Testis (tissue), 2 donors: ENCODE results near the gene ANP32B.

Experiments
- POLR2A ChIP-seq: fragments of 450-650 bp; IDR thresholded peaks from one replicate; pipeline ENCODE4 v1.6.1; 2017; ENCODE audit warnings: antibody characterized with exemption, mild to moderate bottlenecking, moderate library complexity
- TF ChIP-seq, protein P1 (sequence below), 3 experiments: fragments of 450-650 bp in 2 of 3; fragments of 200-600 bp in 1 of 3; sonication (generic) in 1 of 3; IDR thresholded peaks; one replicate each; pipeline ENCODE4 v1.5.1; 2016 to 2019; ENCODE audit warnings: antibody characterized with exemption in 3 of 3, mild to moderate bottlenecking in 2 of 3, moderate library complexity in 1 of 3

DNA sequence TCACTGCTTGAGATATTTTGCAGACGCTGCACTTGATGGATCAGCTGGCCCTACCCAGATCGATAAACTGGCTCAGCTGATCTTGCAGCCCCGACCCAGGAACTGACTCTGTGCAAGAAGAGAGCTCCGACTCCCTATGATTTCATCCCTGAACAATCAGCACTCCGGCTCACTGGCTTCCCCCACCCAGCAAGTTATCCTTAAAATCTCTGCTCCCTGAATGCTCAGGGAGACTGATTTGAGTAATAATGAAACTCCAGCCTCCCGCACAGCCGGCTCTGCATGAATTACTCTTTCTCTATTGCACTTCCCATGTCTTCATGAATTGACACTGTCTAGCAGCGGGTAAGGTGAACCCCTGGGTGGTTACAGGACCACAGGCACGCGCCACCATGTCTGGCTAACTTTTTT lies 56.5 kb downstream of the ANP32B start:
- TF ChIP-seq, protein P1, sequence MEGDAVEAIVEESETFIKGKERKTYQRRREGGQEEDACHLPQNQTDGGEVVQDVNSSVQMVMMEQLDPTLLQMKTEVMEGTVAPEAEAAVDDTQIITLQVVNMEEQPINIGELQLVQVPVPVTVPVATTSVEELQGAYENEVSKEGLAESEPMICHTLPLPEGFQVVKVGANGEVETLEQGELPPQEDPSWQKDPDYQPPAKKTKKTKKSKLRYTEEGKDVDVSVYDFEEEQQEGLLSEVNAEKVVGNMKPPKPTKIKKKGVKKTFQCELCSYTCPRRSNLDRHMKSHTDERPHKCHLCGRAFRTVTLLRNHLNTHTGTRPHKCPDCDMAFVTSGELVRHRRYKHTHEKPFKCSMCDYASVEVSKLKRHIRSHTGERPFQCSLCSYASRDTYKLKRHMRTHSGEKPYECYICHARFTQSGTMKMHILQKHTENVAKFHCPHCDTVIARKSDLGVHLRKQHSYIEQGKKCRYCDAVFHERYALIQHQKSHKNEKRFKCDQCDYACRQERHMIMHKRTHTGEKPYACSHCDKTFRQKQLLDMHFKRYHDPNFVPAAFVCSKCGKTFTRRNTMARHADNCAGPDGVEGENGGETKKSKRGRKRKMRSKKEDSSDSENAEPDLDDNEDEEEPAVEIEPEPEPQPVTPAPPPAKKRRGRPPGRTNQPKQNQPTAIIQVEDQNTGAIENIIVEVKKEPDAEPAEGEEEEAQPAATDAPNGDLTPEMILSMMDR (IDR thresholded peaks at IDR 0.05): no peak
- no peak for TF ChIP-seq POLR2A
